HEK293 (cell line): ENCODE measurements around the gene SBNO2.

ENCODE experiments used
- CTCF ChIA-PET: fragments of 350-600 bp; formaldehyde crosslinking; extraction: SDS; loops from one replicate; lab custom pipeline; 2021; ENCODE audit warnings: antibody characterized with exemption; lab: Yijun Ruan, JAX
- POLR2A ChIA-PET: fragments of 300-600 bp; formaldehyde crosslinking; extraction: SDS; loops from one replicate; lab custom pipeline; 2020; ENCODE audit warnings: antibody characterized with exemption, inconsistent platforms; lab: Yijun Ruan, JAX
- H3K27ac ChIP-seq: fragments of 200-500 bp; sonication (Bioruptor generic); 2 replicates; pipeline ENCODE4 v1.5.1; 2014; ENCODE audit warnings: low read depth, low read length, control low read depth, inconsistent platforms; ENCODE audit errors: extremely low read depth
- H3K36me3 ChIP-seq, 2 experiments: fragments of 200-500 bp in 1 of 2; sonication (Bioruptor generic) in 1 of 2; 1 replicate in 1 of 2; 2 replicates in 1 of 2; pipeline ENCODE4 v1.5.1; 2014 to 2017; ENCODE audit warnings: inconsistent platforms in 2 of 2, low read length in 2 of 2; ENCODE audit not compliant: control insufficient read depth in 2 of 2, insufficient read depth in 1 of 2
- H3K4me1 ChIP-seq: fragments of 200-500 bp; sonication (Bioruptor generic); 2 replicates; pipeline ENCODE4 v1.5.1; 2014; ENCODE audit warnings: mild to moderate bottlenecking, low read length, inconsistent platforms; ENCODE audit not compliant: control insufficient read depth, insufficient read depth
- H3K4me3 ChIP-seq: 2 replicates; pipeline ENCODE4 v1.5.1; 2011; ENCODE audit warnings: low read depth, mild to moderate bottlenecking, control low read depth, low read length, moderate library complexity
- H3K9me3 ChIP-seq: fragments of 200-500 bp; sonication (Bioruptor generic); 2 replicates; pipeline ENCODE4 v1.5.1; 2014; ENCODE audit warnings: low read depth, low read length, inconsistent platforms; ENCODE audit not compliant: control insufficient read depth, insufficient read depth
- IKZF3 ChIP-seq: fragments of 450-650 bp; IDR thresholded peaks from 2 replicates; pipeline ENCODE4 v1.5.0; 2018; ENCODE audit warnings: missing biosample characterization, mild to moderate bottlenecking, missing genetic modification characterization, moderate library complexity
- KLF8 ChIP-seq: fragments of 450-650 bp; formaldehyde crosslinking; IDR thresholded peaks from 2 replicates; pipeline ENCODE4 v1.5.1; 2016; ENCODE audit warnings: missing biosample characterization, missing genetic modification characterization
- ZBTB7A ChIP-seq: fragments of 450-650 bp; formaldehyde crosslinking; IDR thresholded peaks from 2 replicates; pipeline ENCODE4 v1.5.1; 2016; ENCODE audit warnings: low read depth, missing biosample characterization, missing genetic modification characterization
- ZFP3 ChIP-seq: fragments of 450-650 bp; formaldehyde crosslinking; IDR thresholded peaks from 2 replicates; pipeline ENCODE4 v1.5.1; 2016; ENCODE audit warnings: low read depth, missing biosample characterization, missing genetic modification characterization
- ZFP69B ChIP-seq: fragments of 450-650 bp; formaldehyde crosslinking; IDR thresholded peaks from 2 replicates; pipeline ENCODE4 v1.5.1; 2016; ENCODE audit warnings: missing biosample characterization, missing genetic modification characterization
- ZNF121 ChIP-seq: fragments of 450-650 bp; formaldehyde crosslinking; IDR thresholded peaks from 2 replicates; pipeline ENCODE4 v1.5.1; 2016; ENCODE audit warnings: missing biosample characterization, missing genetic modification characterization
- ZNF138 ChIP-seq: fragments of 450-650 bp; formaldehyde crosslinking; IDR thresholded peaks from 2 replicates; pipeline ENCODE4 v1.5.1; 2016; ENCODE audit warnings: missing biosample characterization, missing genetic modification characterization, borderline replicate concordance
- ZNF16 ChIP-seq: fragments of 450-650 bp; formaldehyde crosslinking; IDR thresholded peaks from 2 replicates; pipeline ENCODE4 v1.5.1; 2016; ENCODE audit warnings: low read depth, missing biosample characterization, missing genetic modification characterization
- ZNF223 ChIP-seq: fragments of 450-650 bp; formaldehyde crosslinking; IDR thresholded peaks from 2 replicates; pipeline ENCODE4 v1.5.1; 2016; ENCODE audit warnings: missing biosample characterization, missing genetic modification characterization
- ZNF549 ChIP-seq: fragments of 450-650 bp; IDR thresholded peaks from 2 replicates; pipeline ENCODE4 v1.5.1; 2018; ENCODE audit warnings: missing biosample characterization, missing genetic modification characterization, mild to moderate bottlenecking, inconsistent platforms, moderate library complexity
- ZNF692 ChIP-seq: fragments of 450-650 bp; formaldehyde crosslinking; IDR thresholded peaks from 2 replicates; pipeline ENCODE4 v1.5.1; 2016; ENCODE audit warnings: missing biosample characterization, missing genetic modification characterization
- ZNF843 ChIP-seq: fragments of 450-650 bp; formaldehyde crosslinking; IDR thresholded peaks from 2 replicates; pipeline ENCODE4 v1.5.1; 2016; ENCODE audit warnings: missing biosample characterization, missing genetic modification characterization
- TF ChIP-seq, protein P1 (sequence below): fragments of 450-650 bp; formaldehyde crosslinking; IDR thresholded peaks from 2 replicates; pipeline ENCODE4 v1.5.1; 2016; ENCODE audit warnings: missing biosample characterization, missing genetic modification characterization

The SBNO2 gene

GRCh38 chr19:1073063-1073955 lies 100.8 kb downstream of the SBNO2 start:
- POLR2A ChIA-PET = interaction anchor here (1.4 kb wide), 1 partner anchor 8 kb away, joined by 5 read pairs; no protein-coding TSS in a partner anchor
- H3K9me3 ChIP-seq = no peaks in the 10 kb centered on the region
- H3K27ac ChIP-seq = no peak overlapping the region
- H3K4me3 ChIP-seq = no peak overlapping the region
- CTCF ChIA-PET = interaction anchor here (0.5 kb wide), 1 partner anchor 279 kb away, joined by 5 read pairs; no protein-coding TSS in a partner anchor
- no peaks in the 10 kb centered on the region for H3K36me3 ChIP-seq
- TF ChIP-seq ZNF843 (tag by site-specific recombination) (no peak), ZFP69B (tag by site-specific recombination) (peak; percentile 74), ZFP3 (tag by site-specific recombination) (peak; percentile 96), ZNF692 (tag by site-specific recombination) (peak; percentile 59)
- H3K4me1 ChIP-seq = no peaks in the 10 kb centered on the region

DNA sequence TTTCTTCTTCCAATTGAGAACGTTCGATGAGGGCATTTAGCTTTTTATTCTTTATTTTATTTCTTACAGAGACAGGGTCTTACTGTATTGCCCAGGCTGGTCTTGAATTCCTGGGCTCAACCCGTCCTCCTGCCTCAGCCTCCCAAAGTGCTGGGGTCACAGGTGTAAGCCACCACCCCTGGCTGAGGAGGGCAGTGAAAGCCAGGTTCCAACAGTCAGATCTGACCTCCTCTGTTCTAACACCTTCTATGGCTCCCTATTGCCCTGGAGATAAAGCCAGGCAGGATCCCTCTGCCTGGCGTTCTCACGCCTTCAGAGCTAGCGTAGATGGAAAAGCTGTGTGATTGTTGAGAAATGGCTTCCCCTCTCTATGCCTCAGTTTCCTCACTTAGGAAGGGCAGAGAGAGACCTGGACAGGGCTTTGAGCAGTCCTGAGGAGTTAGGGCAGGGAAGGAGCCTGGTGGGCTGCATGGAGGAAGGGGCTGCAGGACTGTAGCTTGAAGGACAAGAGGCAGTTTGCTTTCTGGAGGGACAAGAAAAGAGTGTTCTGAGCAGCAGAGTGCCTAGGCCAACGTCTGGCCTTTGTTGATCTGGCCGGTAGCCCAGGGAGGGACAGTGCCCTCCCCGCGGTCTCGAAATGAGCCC lies 101.6 kb downstream of the SBNO2 start:
- Histone ChIP-seq H3K9me3 (no peaks in the 10 kb centered on the region), H3K4me1 (no peaks in the 10 kb centered on the region), H3K27ac (no peak overlapping the region), H3K36me3 (no peaks in the 10 kb centered on the region), H3K4me3 (no peak overlapping the region)
- POLR2A ChIA-PET = interaction anchor here (1.4 kb wide), 1 partner anchor 8 kb away, joined by 5 read pairs; no protein-coding TSS in a partner anchor
- CTCF ChIA-PET = interaction anchor here (0.5 to 0.7 kb wide), 4 partner anchors 25 to 279 kb away, joined by 3 to 5 read pairs (median 3); no protein-coding TSS in a partner anchor
- TF ChIP-seq, protein P1, sequence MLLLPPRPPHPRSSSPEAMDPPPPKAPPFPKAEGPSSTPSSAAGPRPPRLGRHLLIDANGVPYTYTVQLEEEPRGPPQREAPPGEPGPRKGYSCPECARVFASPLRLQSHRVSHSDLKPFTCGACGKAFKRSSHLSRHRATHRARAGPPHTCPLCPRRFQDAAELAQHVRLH (tag by site-specific recombination) = 0 out of 2 replicates have a peak, but pooled peaks have one; percentile 31
- TF ChIP-seq ZNF16 (peak; percentile 98), KLF8 (tag by site-specific recombination) (peak; percentile 26; the same call in 1 of the 2 replicates), ZBTB7A (tag by site-specific recombination) (0 out of 2 replicates have a peak, but pooled peaks have one; percentile 5), ZNF223 (tag by site-specific recombination) (no peak), ZNF121 (tag by site-specific recombination) (peak; percentile 96)

DNA sequence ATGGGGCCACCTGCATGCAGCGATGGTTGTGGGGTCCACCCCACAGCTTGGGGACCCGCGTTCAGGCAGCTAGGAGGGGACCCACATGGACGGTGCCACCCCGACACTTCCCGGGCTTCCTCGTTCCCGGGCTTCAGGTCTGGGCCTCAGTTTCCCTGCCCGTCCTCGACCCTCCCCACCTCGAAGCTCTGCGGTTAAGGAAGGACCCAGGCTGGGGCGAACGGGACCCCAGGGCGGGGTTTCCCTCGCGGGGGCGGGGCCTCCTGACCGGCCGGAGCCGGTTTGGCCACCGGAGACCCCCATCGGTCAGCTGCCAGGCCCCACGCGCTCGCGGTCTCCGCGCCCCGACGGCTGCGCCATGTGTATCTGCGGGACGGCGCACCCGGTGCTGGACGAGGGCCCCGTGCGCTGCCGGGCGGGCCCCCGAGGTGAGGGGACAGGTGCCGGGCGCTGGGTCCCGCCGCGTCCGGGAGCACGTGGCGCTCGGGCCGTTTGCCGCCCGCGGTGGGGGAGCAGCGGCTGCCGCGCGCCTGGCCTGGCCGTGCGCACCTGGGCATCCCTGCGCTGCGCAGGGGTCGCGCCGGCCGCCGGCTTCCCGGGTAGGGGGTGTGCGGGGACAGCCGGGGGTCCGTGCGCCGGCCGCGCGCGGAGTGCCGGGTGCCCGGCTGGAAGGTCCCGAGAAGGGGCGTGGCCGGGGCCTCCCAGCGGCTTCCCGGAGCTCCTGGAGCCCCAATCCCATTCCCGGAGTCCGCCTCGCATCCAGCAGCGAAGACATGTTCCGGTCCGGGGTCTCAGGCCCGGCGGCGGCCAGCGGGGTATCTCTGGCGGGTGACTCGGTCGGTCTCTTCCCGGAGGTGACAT lies 102.9 kb downstream of the SBNO2 start:
- POLR2A ChIA-PET = interaction anchor here (0.5 kb wide), 1 partner anchor 318 kb away, joined by 8 read pairs; no protein-coding TSS in a partner anchor
- Histone ChIP-seq H3K36me3 (no peaks in the 10 kb centered on the region), H3K4me1 (peaks cover 2% of the 10 kb centered on the region; the same call in 1 of the 2 replicates), H3K4me3 (no peak overlapping the region), H3K9me3 (no peaks in the 10 kb centered on the region), H3K27ac (no peak overlapping the region)
- 0 out of 2 replicates have a peak, but pooled peaks have one; percentile 27 for TF ChIP-seq IKZF3 (tag by site-specific recombination)
- TF ChIP-seq ZNF138 (tag by site-specific recombination) = no peak
- TF ChIP-seq ZNF549 (tag by site-specific recombination) = no peak
- CTCF ChIA-PET = no interaction called here
